ENCODE data around the gene GPC3. TPM values are rescaled to one million over a fixed set of nuclear protein-coding genes. Genes with fewer than 3 reads are reported as not detected.
"Not testable (repeated sequence)": the region's sequence is repeated elsewhere in the genome, so short reads cannot be mapped to it uniquely, and the experiment has no call there.

The GPC3 gene
- total and polyA plus RNA-seq, 2 of the 4 experiments (the other 2 are of a cell fraction), result not detected

GRCh38 chrX:134016309-134016708, 30.9 kb upstream of the GPC3 start:
- H2BK120ac ChIP-seq (ENCODE audit: low read depth, low read length); in situ Hi-C loops (cut with MboI; ENCODE audit: low sequenced_read_pairs); POLR2A ChIA-PET (ENCODE audit: unreplicated experiment); H4K20me1 ChIP-seq (ENCODE audit: insufficient read depth, low read length); H2AK9ac ChIP-seq (replicated peaks; ENCODE audit: low read depth, low read length, poor library complexity); H3K4me3 ChIP-seq (ENCODE audit: insufficient read depth, low read depth, low read length); H3K18ac ChIP-seq (ENCODE audit: low read depth, low read length); intact Hi-C loops (cut with micrococcal nuclease); H4K91ac ChIP-seq (ENCODE audit: insufficient read depth, low read depth, low read length); H3K79me1 ChIP-seq (ENCODE audit: low read depth in 1 of 2, low read length in 2 of 2); H2AFZ ChIP-seq (replicated peaks; ENCODE audit: low read length, poor library complexity); H3K14ac ChIP-seq (replicated peaks; ENCODE audit: low read depth, low read length); H3K4me1 ChIP-seq (ENCODE audit: control insufficient read depth, insufficient read depth, low read length); H3K23ac ChIP-seq (ENCODE audit: low read depth, low read length); H2BK20ac ChIP-seq (ENCODE audit: low read depth, low read length); H3K4me2 ChIP-seq (ENCODE audit: low read depth, low read length); H3K56ac ChIP-seq (ENCODE audit: extremely low read depth, insufficient read depth, low read length); CTCF ChIA-PET; H3K9me1 ChIP-seq (ENCODE audit: insufficient read depth, low read length); dilution Hi-C loops (cut with HindIII; ENCODE audit: low sequenced_read_pairs, unreplicated experiment); ATAC-seq (ENCODE audit: low read depth); H4K5ac ChIP-seq (ENCODE audit: low read depth, low read length); H2BK5ac ChIP-seq (ENCODE audit: low read depth, low read length, poor library complexity, severe bottlenecking); H2BK15ac ChIP-seq (ENCODE audit: low read depth, low read length); H3K27ac ChIP-seq (ENCODE audit: insufficient read depth, low read length); H3K9ac ChIP-seq (ENCODE audit: low read depth, low read length); H3K4ac ChIP-seq (ENCODE audit: low read depth, low read length); H3K27me3 ChIP-seq (ENCODE audit: control insufficient read depth, insufficient read depth, low read length); H2AK5ac ChIP-seq (ENCODE audit: low read depth, low read length); DNase-seq; H3K36me3 ChIP-seq (ENCODE audit: control insufficient read depth, insufficient read depth, low read length); H4K8ac ChIP-seq (ENCODE audit: low read depth in 2 of 2, low read length in 2 of 2); BruUV-seq (replicated peaks); H3K9me3 ChIP-seq (ENCODE audit: control insufficient read depth, insufficient read depth, low read length): not testable (repeated sequence)
- no CpG with 5 or more reads among the region's 1 CpG for WGBS, 2 experiments (ENCODE audit: extremely low coverage in 2 of 2, insufficient read length in 1 of 2)

DNA sequence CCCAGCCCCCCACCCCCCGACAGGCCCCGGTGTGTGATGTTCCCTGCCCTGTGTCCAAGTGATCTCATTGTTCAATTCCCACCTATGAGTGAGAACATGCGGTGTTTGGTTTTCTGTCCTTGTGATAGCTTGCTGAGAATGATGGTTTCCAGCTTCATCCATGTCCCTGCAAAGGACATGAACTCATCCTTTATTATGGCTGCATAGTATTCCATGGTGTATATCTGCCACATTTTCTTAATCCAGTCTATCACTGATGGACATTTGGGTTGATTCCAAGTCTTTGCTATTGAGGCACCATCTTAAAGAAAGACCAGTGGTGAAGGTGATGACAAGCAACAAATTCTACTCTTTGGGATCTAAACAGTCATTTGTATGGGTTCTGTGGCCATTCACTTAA, 30.1 kb upstream of the GPC3 start:
- H3K4me2 ChIP-seq (ENCODE audit: low read depth, low read length); H3K4me3 ChIP-seq (ENCODE audit: insufficient read depth, low read depth, low read length); in situ Hi-C loops (cut with MboI; ENCODE audit: low sequenced_read_pairs); H3K27me3 ChIP-seq (ENCODE audit: control insufficient read depth, insufficient read depth, low read length); H3K79me1 ChIP-seq (ENCODE audit: low read depth in 1 of 2, low read length in 2 of 2); H2BK20ac ChIP-seq (ENCODE audit: low read depth, low read length); H4K91ac ChIP-seq (ENCODE audit: insufficient read depth, low read depth, low read length); H3K14ac ChIP-seq (replicated peaks; ENCODE audit: low read depth, low read length); intact Hi-C loops (cut with micrococcal nuclease); H2AK5ac ChIP-seq (ENCODE audit: low read depth, low read length); H2AK9ac ChIP-seq (replicated peaks; ENCODE audit: low read depth, low read length, poor library complexity); H3K4ac ChIP-seq (ENCODE audit: low read depth, low read length); H2AFZ ChIP-seq (replicated peaks; ENCODE audit: low read length, poor library complexity); H2BK15ac ChIP-seq (ENCODE audit: low read depth, low read length); H4K8ac ChIP-seq (ENCODE audit: low read depth in 2 of 2, low read length in 2 of 2); CTCF ChIA-PET; H3K36me3 ChIP-seq (ENCODE audit: control insufficient read depth, insufficient read depth, low read length); ATAC-seq (ENCODE audit: low read depth); BruUV-seq (replicated peaks); H3K9me1 ChIP-seq (ENCODE audit: insufficient read depth, low read length); H3K23ac ChIP-seq (ENCODE audit: low read depth, low read length); H3K27ac ChIP-seq (ENCODE audit: insufficient read depth, low read length); dilution Hi-C loops (cut with HindIII; ENCODE audit: low sequenced_read_pairs, unreplicated experiment); H3K18ac ChIP-seq (ENCODE audit: low read depth, low read length); H3K4me1 ChIP-seq (ENCODE audit: control insufficient read depth, insufficient read depth, low read length); H4K5ac ChIP-seq (ENCODE audit: low read depth, low read length); H3K9ac ChIP-seq (ENCODE audit: low read depth, low read length); H4K20me1 ChIP-seq (ENCODE audit: insufficient read depth, low read length); H2BK120ac ChIP-seq (ENCODE audit: low read depth, low read length); DNase-seq; POLR2A ChIA-PET (ENCODE audit: unreplicated experiment); H3K56ac ChIP-seq (ENCODE audit: extremely low read depth, insufficient read depth, low read length); H2BK5ac ChIP-seq (ENCODE audit: low read depth, low read length, poor library complexity, severe bottlenecking); H3K9me3 ChIP-seq (ENCODE audit: control insufficient read depth, insufficient read depth, low read length): not testable (repeated sequence)
- no CpG with 5 or more reads among the region's 3 CpGs for whole genome bisulfite sequencing, 2 experiments (ENCODE audit: extremely low coverage in 2 of 2, insufficient read length in 1 of 2)

Measured in IMR-90 (cell line).